Epithelial cell of esophagus (primary cell): ENCODE measurements around the gene NFU1.

Experiments used
- DNase-seq: peaks from one replicate; pipeline ENCODE4 v3.0.0; 2010; ENCODE audit warnings: low read depth
- H3K4me3 ChIP-seq: 2 replicates; pipeline ENCODE4 v1.5.1; 2011; ENCODE audit warnings: mild to moderate bottlenecking, low read length, control low read depth
- CTCF ChIP-seq: IDR thresholded peaks from 2 replicates; pipeline ENCODE4 v1.5.1; 2011; ENCODE audit warnings: low read depth, mild to moderate bottlenecking, low read length, control low read depth, inconsistent platforms; ENCODE audit not compliant: insufficient read depth; ENCODE audit errors: missing control alignments

Gene NFU1

DNA sequence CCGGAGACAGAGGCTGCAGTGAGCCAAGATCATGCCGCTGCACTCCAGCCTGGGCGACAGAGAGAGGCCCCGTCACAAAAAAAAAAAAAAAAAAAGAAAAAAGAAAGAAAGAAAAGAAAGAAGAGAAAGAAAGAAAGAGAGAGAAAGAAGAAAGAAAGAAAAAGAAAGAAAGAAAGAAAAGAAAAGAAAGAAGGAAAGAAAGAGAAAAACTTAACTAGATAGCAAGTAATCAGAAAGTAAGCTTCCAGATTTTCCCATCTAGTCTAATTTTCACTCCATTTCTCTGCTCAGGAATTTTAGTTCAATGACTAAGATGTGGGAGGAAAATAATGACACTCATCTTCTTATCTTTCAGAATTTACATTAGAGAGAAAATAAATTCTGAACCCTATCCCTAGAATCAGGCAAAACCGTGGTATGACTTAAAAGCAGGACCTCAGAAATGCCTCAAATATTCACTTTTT, 52.6 kb downstream of the NFU1 start:
- no peak for TF ChIP-seq CTCF
- no peak overlapping the region for H3K4me3 ChIP-seq

DNA sequence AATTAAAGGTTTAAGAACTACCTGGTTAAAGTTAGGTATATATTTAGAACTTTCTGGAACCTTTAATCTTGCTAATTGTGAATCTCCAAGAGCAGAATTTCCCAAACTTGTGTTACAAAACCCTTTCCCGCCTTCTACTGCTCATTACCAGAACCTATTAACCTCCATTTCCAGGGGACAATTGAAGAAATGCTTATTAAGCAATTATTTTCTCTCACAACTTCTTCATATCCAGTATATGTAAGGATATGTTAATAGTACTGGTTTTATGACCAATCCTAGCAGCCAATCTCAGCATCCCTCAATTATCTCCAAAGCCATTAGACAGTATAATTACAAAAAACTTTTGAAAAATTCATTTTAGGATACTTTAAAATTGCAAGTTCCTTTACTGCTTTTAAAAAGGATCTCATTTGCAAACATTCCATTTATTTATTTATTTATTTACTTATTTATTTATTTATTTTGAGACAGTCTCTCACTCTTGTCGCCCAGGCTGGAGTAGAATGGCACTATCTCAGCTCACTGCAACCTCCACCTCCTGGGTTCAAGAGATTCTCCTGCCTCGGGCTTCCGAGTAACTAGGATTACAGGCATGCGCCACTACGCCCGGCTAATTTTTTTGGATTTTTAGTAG, 53.9 kb downstream of the NFU1 start:
- no peak overlapping the region for H3K4me3 ChIP-seq
- no peak for DNase-seq
- TF ChIP-seq CTCF, result no peak

More for the DNA sequence above, 52.6 kb downstream of the NFU1 start:
- DNase-seq, result no peak

DNA sequence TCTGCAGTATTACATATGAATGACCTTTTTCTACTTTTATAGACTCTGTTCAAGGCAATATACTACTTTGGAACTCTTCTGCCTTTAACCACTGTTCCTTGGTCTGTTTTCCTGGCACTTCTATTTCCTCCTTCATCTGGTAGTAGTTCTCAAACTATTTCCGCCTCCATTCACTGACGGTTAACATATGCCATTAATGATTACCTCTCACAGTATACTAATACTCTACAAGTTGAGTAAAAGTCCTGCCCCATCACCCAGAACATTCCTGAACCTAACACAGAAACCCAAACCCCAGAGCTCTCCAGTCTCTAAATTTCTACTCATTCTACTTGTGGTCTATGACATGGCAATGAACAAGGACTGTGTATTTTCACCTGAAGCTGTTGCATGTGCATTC, 54.7 kb downstream of the NFU1 start:
- DNase-seq, result no peak
- H3K4me3 ChIP-seq, result no peak overlapping the region
- no peak for TF ChIP-seq CTCF

DNA sequence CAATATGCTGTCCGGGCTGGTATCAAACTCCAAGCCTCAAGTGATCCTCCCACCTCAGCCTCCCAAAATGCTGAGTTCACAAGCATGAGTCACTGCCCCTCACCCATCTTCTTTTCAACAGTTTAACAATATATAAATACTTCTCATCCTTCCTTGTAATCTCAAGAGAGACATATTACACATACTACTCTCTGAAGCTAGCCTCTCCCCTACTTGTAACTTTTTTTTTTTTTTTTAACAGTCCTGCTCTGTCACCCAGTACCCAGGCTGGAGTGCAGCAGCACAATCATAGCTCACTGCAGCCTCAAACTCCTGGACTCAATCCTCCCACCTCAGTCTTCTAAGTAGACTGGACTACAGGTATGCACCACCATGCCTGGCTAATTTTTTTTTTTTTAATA, 55.9 kb downstream of the NFU1 start:
- no peak for DNase-seq
- no peak overlapping the region for H3K4me3 ChIP-seq
- TF ChIP-seq CTCF, result no peak

GRCh38 chr2:69380072-69380917, 56.9 kb downstream of the NFU1 start:
- H3K4me3 ChIP-seq, result no peak overlapping the region
- no peak for DNase-seq
- TF ChIP-seq CTCF, result no peak

DNA sequence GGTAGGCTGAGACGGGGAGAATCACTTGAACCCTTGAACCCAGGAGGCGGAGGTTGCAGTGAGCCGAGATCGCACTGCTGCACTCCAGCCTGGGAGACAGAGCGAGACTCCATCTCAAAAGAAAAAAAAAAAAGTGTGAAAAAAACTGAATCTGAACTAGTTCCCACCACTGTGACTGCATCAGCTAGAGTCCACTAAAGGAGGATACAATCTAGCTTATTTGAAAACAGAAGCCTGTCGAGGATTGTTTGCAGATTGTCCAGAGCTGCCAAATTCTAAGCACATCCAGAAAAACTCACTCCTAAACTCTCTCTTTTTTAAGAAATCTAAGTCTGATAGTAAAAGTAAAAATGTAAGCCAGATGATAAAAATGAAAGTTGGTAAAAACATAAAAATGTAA, 60.8 kb downstream of the NFU1 start:
- no peak for DNase-seq
- H3K4me3 ChIP-seq, result no peak overlapping the region
- TF ChIP-seq CTCF, result no peak
